Hippocampal formation (tissue), 2 donors: Measurements from ENCODE around the gene FHL2.
A peak's percentile ranks its signal among the peaks of the same experiment; 100 is the strongest.

ENCODE experiments used
- DNase-seq, 2 donors: peaks; one replicate each; lab custom pipeline; 2025; lab: John Stamatoyannopoulos, UW

The FHL2 gene

GRCh38 chr2:105421053-105421452 lies 22.2 kb upstream of the FHL2 start:
- no peak for DNase-seq

- no peak for DNase-seq
These were observed 19.7 kb upstream of the FHL2 start for GRCh38 chr2:105418522-105418921.

- no peak for DNase-seq
These were observed 19.1 kb upstream of the FHL2 start for GRCh38 chr2:105417857-105418436.

- no peak for DNase-seq
These were observed 17.3 kb upstream of the FHL2 start for GRCh38 chr2:105416156-105416555.

GRCh38 chr2:105415007-105415406 lies 16.2 kb upstream of the FHL2 start:
- no peak for DNase-seq

GRCh38 chr2:105413206-105413605 lies 14.4 kb upstream of the FHL2 start:
- DNase-seq, result no peak

- DNase-seq, result no peak
These were observed 13.7 kb upstream of the FHL2 start for GRCh38 chr2:105412584-105412983.

- DNase-seq, result no peak
These were observed 13.0 kb upstream of the FHL2 start for GRCh38 chr2:105411720-105412407.

- no peak for DNase-seq
These were observed 11.7 kb upstream of the FHL2 start for GRCh38 chr2:105410554-105410953.

GRCh38 chr2:105409717-105410116 lies 10.9 kb upstream of the FHL2 start:
- peak; percentile 41 to 53 for DNase-seq

GRCh38 chr2:105407946-105408743 lies 9.3 kb upstream of the FHL2 start:
- no peak for DNase-seq

GRCh38 chr2:105406221-105406620 lies 7.4 kb upstream of the FHL2 start:
- no peak for DNase-seq

- DNase-seq, result no peak
These were observed 6.4 kb upstream of the FHL2 start for GRCh38 chr2:105405291-105405690.

GRCh38 chr2:105404736-105405135 lies 5.9 kb upstream of the FHL2 start:
- DNase-seq, result no peak

GRCh38 chr2:105403783-105404698 lies 5.2 kb upstream of the FHL2 start:
- DNase-seq, result no peak

GRCh38 chr2:105403241-105403782 lies 4.5 kb upstream of the FHL2 start:
- no peak for DNase-seq

GRCh38 chr2:105402809-105403208 lies 4.0 kb upstream of the FHL2 start:
- DNase-seq, result no peak

GRCh38 chr2:105401867-105402266 lies 3.0 kb upstream of the FHL2 start:
- no peak for DNase-seq

GRCh38 chr2:105400138-105400540 lies 1.3 kb upstream of the FHL2 start:
- DNase-seq, result no peak

GRCh38 chr2:105399207-105399861 lies 483 bp upstream of the FHL2 start:
- DNase-seq, result no peak

GRCh38 chr2:105397953-105398335 lies 907 bp downstream of the FHL2 start:
- no peak for DNase-seq
